Measurements from ENCODE around the gene NENF. TPM values are rescaled to one million over a fixed set of nuclear protein-coding genes. Genes with fewer than 3 reads are reported as not detected.
A peak's percentile ranks its signal among the peaks of the same experiment; 100 is the strongest.
"Not testable (repeated sequence)": the region's sequence is repeated elsewhere in the genome, so short reads cannot be mapped to it uniquely, and the experiment has no call there.

NENF gene
- total RNA-seq, 1 experiment from 2014 or later = 131 TPM

GRCh38 chr1:212459656-212460055, 26.9 kb downstream of the NENF start:
- DNase-seq (ENCODE audit: low spot score) = no peak

- no peak for DNase-seq (ENCODE audit: low spot score)
These were observed 27.7 kb downstream of the NENF start for GRCh38 chr1:212460376-212460775.

- no peak for DNase-seq (ENCODE audit: low spot score)
These were observed 29.4 kb downstream of the NENF start for GRCh38 chr1:212461916-212462660.

- DNase-seq (ENCODE audit: low spot score) = no peak
These were observed 31.0 kb downstream of the NENF start for GRCh38 chr1:212463565-212464285.

- DNase-seq (ENCODE audit: low spot score) = no peak
These were observed 32.6 kb downstream of the NENF start for GRCh38 chr1:212465311-212465710.

- no peak for DNase-seq (ENCODE audit: low spot score)
These were observed 33.7 kb downstream of the NENF start for GRCh38 chr1:212466437-212466836.

- no peak for DNase-seq (ENCODE audit: low spot score)
These were observed 34.4 kb downstream of the NENF start for GRCh38 chr1:212466898-212467650.

- DNase-seq (ENCODE audit: low spot score) = no peak
These were observed 35.2 kb downstream of the NENF start for GRCh38 chr1:212467843-212468482.

- peak; percentile 93 for DNase-seq (ENCODE audit: low spot score)
These were observed 37.3 kb downstream of the NENF start for GRCh38 chr1:212470059-212470458.

- DNase-seq (ENCODE audit: low spot score) = no peak
These were observed 38.6 kb downstream of the NENF start for GRCh38 chr1:212471286-212471685.

GRCh38 chr1:212471891-212472675, 39.4 kb downstream of the NENF start:
- no peak for DNase-seq (ENCODE audit: low spot score)

- no peak for DNase-seq (ENCODE audit: low spot score)
These were observed 41.0 kb downstream of the NENF start for GRCh38 chr1:212473729-212474128.

GRCh38 chr1:212475151-212475550, 42.4 kb downstream of the NENF start:
- DNase-seq (ENCODE audit: low spot score) = no peak

- not testable (repeated sequence) for DNase-seq (ENCODE audit: low spot score)
These were observed 43.1 kb downstream of the NENF start for GRCh38 chr1:212475831-212476230.

- peak; percentile 94 for DNase-seq (ENCODE audit: low spot score)
These were observed 44.4 kb downstream of the NENF start for GRCh38 chr1:212477014-212477679.

- DNase-seq (ENCODE audit: low spot score) = peak; percentile 33
These were observed 45.2 kb downstream of the NENF start for GRCh38 chr1:212477680-212478466.

GRCh38 chr1:212478467-212479025, 45.8 kb downstream of the NENF start:
- no peak for DNase-seq (ENCODE audit: low spot score)

- no peak for DNase-seq (ENCODE audit: low spot score)
These were observed 46.5 kb downstream of the NENF start for GRCh38 chr1:212479188-212479587.

GRCh38 chr1:212480711-212481437, 48.2 kb downstream of the NENF start:
- not testable (repeated sequence) for DNase-seq (ENCODE audit: low spot score)
